HUES64 (cell line): Measurements from ENCODE around the gene TMEM14C.
"Not testable (repeated sequence)": the region's sequence is repeated elsewhere in the genome, so short reads cannot be mapped to it uniquely, and the experiment has no call there.

Experiments
- H3K27ac ChIP-seq: 2 replicates; pipeline ENCODE4 v1.7.0; 2013; ENCODE audit warnings: low read depth, low read length, inconsistent platforms
- H3K27me3 ChIP-seq: 2 replicates; pipeline ENCODE4 v1.6.1; 2013; ENCODE audit warnings: mild to moderate bottlenecking, low read length; ENCODE audit not compliant: insufficient read depth
- H3K36me3 ChIP-seq: 2 replicates; pipeline ENCODE4 v1.6.1; 2013; ENCODE audit warnings: mild to moderate bottlenecking, low read length; ENCODE audit not compliant: insufficient read depth
- H3K4me1 ChIP-seq: 2 replicates; pipeline ENCODE4 v1.6.1; 2013; ENCODE audit warnings: mild to moderate bottlenecking, low read length, moderate library complexity; ENCODE audit not compliant: insufficient read depth
- H3K4me3 ChIP-seq: 2 replicates; pipeline ENCODE4 v1.5.1; 2013; ENCODE audit warnings: mild to moderate bottlenecking, low read length, moderate library complexity
- H3K9ac ChIP-seq: 2 replicates; pipeline ENCODE4 v1.6.1; 2013; ENCODE audit warnings: mild to moderate bottlenecking, low read depth, low read length
- H3K9me3 ChIP-seq: 2 replicates; pipeline ENCODE4 v1.6.1; 2013; ENCODE audit warnings: low read depth, low read length; ENCODE audit not compliant: insufficient read depth
- WGBS: fragments of 150-250, 120-280 bp; methylation state at CpG from one replicate; pipeline ENCODE4 v1.1.7; 2013; ENCODE audit warnings: missing lambda C conversion rate; 5-methylcytosine and 5-hydroxymethylcytosine counted together

TMEM14C gene

GRCh38 chr6:10692965-10693538, 29.8 kb upstream of the TMEM14C start:
- peak overlapping the region; percentile 82 for H3K4me3 ChIP-seq
- peaks cover 12% of the 10 kb centered on the region for H3K36me3 ChIP-seq
- 0 out of 2 replicates have a peak, but pooled peaks cover 2% of the 10 kb centered on the region for H3K9me3 ChIP-seq
- H3K4me1 ChIP-seq: peaks cover 18% of the 10 kb centered on the region; the same call in 1 of the 2 replicates
- H3K27ac ChIP-seq: no peak overlapping the region; the same call in 1 of the 2 replicates
- peak overlapping the region; percentile 95; the same call in 1 of the 2 replicates for H3K9ac ChIP-seq
- H3K27me3 ChIP-seq: no peaks in the 10 kb centered on the region
- WGBS: 91% methylated on average over 8 of the region's 8 CpGs

GRCh38 chr6:10694302-10695085, 28.4 kb upstream of the TMEM14C start, which contains the start of the genes C6orf52 and PAK1IP1:
TSS of gene C6orf52 (minus strand) at chr6:10694616. CDS start at chr6:10687550, 7,066 bp downstream.
TSS of gene PAK1IP1 (plus strand) at chr6:10694972. CDS start at chr6:10694986, 14 bp downstream.
- H3K36me3 ChIP-seq: peaks cover 26% of the 10 kb centered on the region
- H3K4me3 ChIP-seq: peak within 1 kb of the TSS; percentile 82
- H3K9me3 ChIP-seq: 0 out of 2 replicates have a peak, but pooled peaks cover 2% of the 10 kb centered on the region
- no peaks in the 10 kb centered on the region for H3K27me3 ChIP-seq
- peak within 1 kb of the TSS; percentile 95 for H3K9ac ChIP-seq
- peak within 1 kb of the TSS; percentile 94 for H3K27ac ChIP-seq
- under 1% methylated on average over 53 of the region's 53 CpGs for WGBS
- peaks cover 18% of the 10 kb centered on the region; the same call in 1 of the 2 replicates for H3K4me1 ChIP-seq

GRCh38 chr6:10695086-10695657, 27.7 kb upstream of the TMEM14C start:
- 0 out of 2 replicates have a peak, but pooled peaks cover 2% of the 10 kb centered on the region for H3K9me3 ChIP-seq
- WGBS: under 1% methylated on average over 17 of the region's 17 CpGs

GRCh38 chr6:10696655-10697054, 26.2 kb upstream of the TMEM14C start:
- Histone ChIP-seq H3K36me3 (peaks cover 46% of the 10 kb centered on the region), H3K4me1 (peaks cover 9% of the 10 kb centered on the region; the same call in 1 of the 2 replicates), H3K4me3 (peak overlapping the region; percentile 82), H3K9ac (no peak overlapping the region), H3K9me3 (0 out of 2 replicates have a peak, but pooled peaks cover 2% of the 10 kb centered on the region), H3K27ac (no peak overlapping the region), H3K27me3 (no peaks in the 10 kb centered on the region)
- WGBS: 95% methylated on average over 4 of the region's 4 CpGs

More at GRCh38 chr6:10695086-10695657, 27.7 kb upstream of the TMEM14C start:
- peaks cover 18% of the 10 kb centered on the region; the same call in 1 of the 2 replicates for H3K4me1 ChIP-seq
- peak overlapping the region; percentile 95 for H3K9ac ChIP-seq
- H3K27me3 ChIP-seq: no peaks in the 10 kb centered on the region
- H3K4me3 ChIP-seq: peak overlapping the region; percentile 82
- peak overlapping the region; percentile 94 for H3K27ac ChIP-seq
- H3K36me3 ChIP-seq: peaks cover 32% of the 10 kb centered on the region

- Histone ChIP-seq H3K36me3 (peaks cover 20% of the 10 kb centered on the region), H3K4me1 (no peaks in the 10 kb centered on the region), H3K4me3 (no peak overlapping the region), H3K27ac (no peak overlapping the region), H3K9ac (no peak overlapping the region), H3K9me3 (0 out of 2 replicates have a peak, but pooled peaks cover 10% of the 10 kb centered on the region), H3K27me3 (no peaks in the 10 kb centered on the region)
- 94% methylated on average over 8 of the region's 8 CpGs for WGBS
Measured at GRCh38 chr6:10713962-10714361, 8.9 kb upstream of the TMEM14C start.

GRCh38 chr6:10719296-10719963, 3.4 kb upstream of the TMEM14C start:
- Histone ChIP-seq H3K36me3 (no peaks in the 10 kb centered on the region), H3K27me3 (no peaks in the 10 kb centered on the region), H3K4me1 (peaks cover 10% of the 10 kb centered on the region; the same call in 1 of the 2 replicates), H3K4me3 (no peak overlapping the region), H3K9ac (no peak overlapping the region), H3K9me3 (0 out of 2 replicates have a peak, but pooled peaks cover 10% of the 10 kb centered on the region), H3K27ac (no peak overlapping the region)
- 94% methylated on average over 8 of the region's 8 CpGs for WGBS

GRCh38 chr6:10719964-10720264, 3.0 kb upstream of the TMEM14C start:
- Histone ChIP-seq H3K4me3 (no peak overlapping the region), H3K27me3 (no peaks in the 10 kb centered on the region), H3K9ac (no peak overlapping the region), H3K9me3 (0 out of 2 replicates have a peak, but pooled peaks cover 10% of the 10 kb centered on the region), H3K36me3 (peaks cover 4% of the 10 kb centered on the region), H3K4me1 (peaks cover 12% of the 10 kb centered on the region; the same call in 1 of the 2 replicates), H3K27ac (no peak overlapping the region)
- WGBS: 96% methylated on average over 21 of the region's 21 CpGs

- H3K27me3 ChIP-seq: no peaks in the 10 kb centered on the region
- peaks cover 9% of the 10 kb centered on the region for H3K36me3 ChIP-seq
- no peak overlapping the region for H3K9ac ChIP-seq
- H3K4me3 ChIP-seq: no peak overlapping the region
- H3K9me3 ChIP-seq: 0 out of 2 replicates have a peak, but pooled peaks cover 10% of the 10 kb centered on the region
- whole genome bisulfite sequencing: 96% methylated on average over 49 of the region's 49 CpGs
- no peak overlapping the region for H3K27ac ChIP-seq
- H3K4me1 ChIP-seq: peaks cover 12% of the 10 kb centered on the region; the same call in 1 of the 2 replicates
Measured at GRCh38 chr6:10720265-10720959, 2.5 kb upstream of the TMEM14C start.

- H3K4me3 ChIP-seq, H3K9ac ChIP-seq, H3K27ac ChIP-seq, H3K27me3 ChIP-seq: not testable (repeated sequence)
- H3K9me3 ChIP-seq: 0 out of 2 replicates have a peak, but pooled peaks cover 10% of the 10 kb centered on the region
- H3K4me1 ChIP-seq: peaks cover 12% of the 10 kb centered on the region; the same call in 1 of the 2 replicates
- WGBS: 97% methylated on average over 16 of the region's 17 CpGs
- peaks cover 16% of the 10 kb centered on the region for H3K36me3 ChIP-seq
Measured at GRCh38 chr6:10720960-10721849, 1.7 kb upstream of the TMEM14C start.
